Endothelial cell of umbilical vein (primary cell): ENCODE data around the gene ODAD4. TPM values are rescaled to one million over a fixed set of nuclear protein-coding genes. Genes with fewer than 3 reads are reported as not detected.

Experiments used
- BruUV-seq: library from RNA; stranded (reverse); fragments of 400-500 nt; replicated peaks from 2 replicates; lab custom pipeline; 2021; lab: Mats Ljungman, UMichigan
- CTCF ChIA-PET: fragments of 300-600, 350-600 bp; sonication (Branson Sonifier 250); formaldehyde crosslinking; loops from one replicate; lab custom pipeline; 2021; ENCODE audit warnings: antibody characterized with exemption, inconsistent platforms; lab: Charles Lee
- POLR2A ChIA-PET: fragments of 300-600, 350-600 bp; sonication (Branson Sonifier 250); formaldehyde crosslinking; loops from one replicate; lab custom pipeline; 2021; ENCODE audit warnings: antibody characterized with exemption, inconsistent platforms; lab: Charles Lee
- DNase-seq: peaks from one replicate; pipeline ENCODE4 v3.0.0-alpha.2; 2011; ENCODE audit warnings: low read depth, low spot score
- FAIRE-seq: peaks from 2 replicates; lab custom pipeline; 2011; peaks lifted over from hg19 to GRCh38; lab: Jason Lieb, UNC
- H2AFZ ChIP-seq: 2 replicates; pipeline ENCODE4 v1.6.0; 2012; ENCODE audit warnings: low read depth, low read length, control low read depth, inconsistent platforms
- H3K27ac ChIP-seq: 2 replicates; pipeline ENCODE4 v1.5.1; 2011; ENCODE audit warnings: low read depth, mild to moderate bottlenecking, control low read depth, low read length, moderate library complexity; ENCODE audit not compliant: insufficient read depth
- H3K27me3 ChIP-seq, 2 experiments: 2 replicates each; pipeline versions ENCODE4 v1.6.0 to v1.6.1; 2011; ENCODE audit warnings: low read length in 2 of 2, mixed read lengths in 1 of 2; ENCODE audit not compliant: control insufficient read depth in 2 of 2, insufficient read depth in 2 of 2
- H3K36me3 ChIP-seq, 2 experiments: 2 replicates in 1 of 2; 3 replicates in 1 of 2; pipeline ENCODE4 v1.5.1; 2011; ENCODE audit warnings: low read length in 2 of 2, mild to moderate bottlenecking in 1 of 2, moderate library complexity in 1 of 2; ENCODE audit not compliant: control insufficient read depth in 2 of 2, insufficient read depth in 2 of 2; ENCODE audit errors: extremely low read depth in 1 of 2
- H3K4me1 ChIP-seq: 3 replicates; pipeline ENCODE4 v1.5.1; 2011; ENCODE audit warnings: mild to moderate bottlenecking, low read length; ENCODE audit not compliant: control insufficient read depth, insufficient read depth; ENCODE audit errors: extremely low read depth
- H3K4me2 ChIP-seq: 2 replicates; pipeline ENCODE4 v1.6.1; 2011; ENCODE audit warnings: low read length, control low read depth, mixed read lengths; ENCODE audit not compliant: insufficient read depth
- H3K4me3 ChIP-seq, 3 experiments: fragments of 200-600 bp in 1 of 3; sonication (generic), shearing (Covaris generic) in 1 of 3; replicated peaks in 1 of 3; 2 replicates each; pipeline ENCODE4 v1.5.1; 2011 to 2016; ENCODE audit warnings: control low read depth in 3 of 3, low read length in 3 of 3, mild to moderate bottlenecking in 2 of 3, inconsistent platforms in 1 of 3, low read depth in 1 of 3, moderate library complexity in 1 of 3; ENCODE audit not compliant: insufficient read depth in 1 of 3
- H3K79me2 ChIP-seq: 2 replicates; pipeline ENCODE4 v1.6.0; 2012; ENCODE audit warnings: low read length, inconsistent platforms; ENCODE audit not compliant: control insufficient read depth, insufficient read depth
- H3K9ac ChIP-seq: replicated peaks from 2 replicates; pipeline ENCODE3; 2011; ENCODE audit warnings: low read length, control low read depth; ENCODE audit not compliant: insufficient read depth; ENCODE audit errors: extremely low read depth
- H3K9me1 ChIP-seq: replicated peaks from 3 replicates; pipeline ENCODE4 v1.6.0; 2011; ENCODE audit warnings: mild to moderate bottlenecking, low read length; ENCODE audit not compliant: control insufficient read depth, insufficient read depth; ENCODE audit errors: extremely low read depth
- H3K9me3 ChIP-seq: replicated peaks from 2 replicates; pipeline ENCODE4 v1.5.1; 2012; ENCODE audit warnings: low read length, inconsistent platforms; ENCODE audit not compliant: control insufficient read depth, insufficient read depth
- H4K20me1 ChIP-seq: replicated peaks from 2 replicates; pipeline ENCODE3; 2011; ENCODE audit warnings: mild to moderate bottlenecking, low read length; ENCODE audit not compliant: control insufficient read depth, insufficient read depth; ENCODE audit errors: extremely low read depth
- CTCF ChIP-seq, 2 donors: IDR thresholded peaks; 1 replicate in 1 of 2; 2 replicates in 1 of 2; pipeline ENCODE4 v1.5.1; 2011; ENCODE audit warnings: low read length in 2 of 2, mild to moderate bottlenecking in 2 of 2, moderate library complexity in 2 of 2, control low read depth in 1 of 2, inconsistent platforms in 1 of 2, low read depth in 1 of 2; ENCODE audit not compliant: insufficient read depth in 1 of 2; ENCODE audit errors: extremely low read depth in 1 of 2
- EZH2 ChIP-seq: IDR thresholded peaks from 2 replicates; pipeline ENCODE4 v1.6.1; 2012; ENCODE audit warnings: borderline replicate concordance, low read depth, mild to moderate bottlenecking, moderate library complexity, low read length, inconsistent platforms; ENCODE audit not compliant: severe bottlenecking
- FOS ChIP-seq: IDR thresholded peaks from 2 replicates; pipeline ENCODE4 v1.6.1; 2011; ENCODE audit warnings: mild to moderate bottlenecking, low read length, moderate library complexity, borderline replicate concordance; ENCODE audit not compliant: insufficient read depth
- GATA2 ChIP-seq: IDR thresholded peaks from 2 replicates; pipeline ENCODE4 v1.7.0; 2011; ENCODE audit warnings: low read depth, mild to moderate bottlenecking, moderate library complexity, mixed read lengths, low read length; ENCODE audit not compliant: insufficient read length, insufficient read depth
- JUN ChIP-seq: IDR thresholded peaks from 2 replicates; pipeline ENCODE4 v1.6.1; 2011; ENCODE audit warnings: borderline replicate concordance, low read depth; ENCODE audit not compliant: insufficient read length, insufficient read depth
- MAX ChIP-seq: IDR thresholded peaks from 2 replicates; pipeline ENCODE4 v1.6.1; 2011; ENCODE audit not compliant: insufficient read depth, insufficient read length
- MYC ChIP-seq: IDR thresholded peaks from one replicate; pipeline ENCODE4 v1.6.1; 2011; ENCODE audit warnings: mild to moderate bottlenecking, low read depth, low read length
- POLR2A ChIP-seq: IDR thresholded peaks from 2 replicates; pipeline ENCODE4 v1.6.1; 2012; ENCODE audit warnings: low read depth, mild to moderate bottlenecking, control low read depth, low read length
- POLR2AphosphoS5 ChIP-seq: IDR thresholded peaks from 2 replicates; pipeline ENCODE4 v1.6.1; 2012; ENCODE audit warnings: low read depth, mild to moderate bottlenecking, control low read depth, low read length, moderate library complexity; ENCODE audit not compliant: insufficient read depth
- dilution Hi-C: fragments of 300-500 bp; cut with MboI; formaldehyde crosslinking; loops from one replicate; pipeline ENCODE4 v1.15.0; 2019; ENCODE audit warnings: low sequenced_read_pairs; ENCODE audit not compliant: extremely low pct_ligation_motif_present
- intact Hi-C: fragments of 100-400 bp; cut with micrococcal nuclease; formaldehyde crosslinking; loops from one replicate; pipeline ENCODE4 v1.10.0; 2022
- polyA plus RNA-seq, 4 experiments: library from polyadenylated mRNA; depleted of rRNA in 3 of 4; stranded (reverse) in 3 of 4; unstranded in 1 of 4; fragments of >200 nt; gene quantifications; 2 replicates each; pipeline versions ENCODE4 v1.2.1 to v1.2.3, GENCODE V29; 2011 to 2012; ENCODE audit warnings: missing spikeins in 1 of 4
- total RNA-seq: library from RNA; stranded (reverse); gene quantifications from 2 replicates; pipeline ENCODE4 v1.2.3, GENCODE V29; 2021

Gene ODAD4
- total and polyA plus RNA-seq, 2 donors (not counting 3 experiments of a cell fraction or from before 2014, with no cell fraction given): 0.19 to 1.0 TPM

- no peaks in the 10 kb centered on the region for H3K9me3 ChIP-seq
- DNase-seq (no peak), FAIRE-seq (no peak)
- no peak for TF ChIP-seq CTCF (IDR thresholded peaks at IDR 0.05; ENCODE audit: extremely low read depth in 1 of 2, insufficient read depth in 1 of 2, low read depth in 1 of 2, low read length in 2 of 2)
- no peak for TF ChIP-seq MAX
- no peak for TF ChIP-seq POLR2A
- no peak for TF ChIP-seq POLR2AphosphoS5
- no peak for TF ChIP-seq EZH2
- no peak for TF ChIP-seq GATA2
- no peak for TF ChIP-seq JUN
- TF ChIP-seq MYC: no peak
- no peak for TF ChIP-seq FOS
- H3K9ac ChIP-seq: no peak overlapping the region
- CTCF ChIA-PET: interaction anchor here (3.4 kb wide), 1 partner anchor 65 kb away, joined by 9 read pairs; no protein-coding TSS in a partner anchor
- no peak overlapping the region for H3K4me2 ChIP-seq
- H2AFZ ChIP-seq: no peak overlapping the region
- no peak overlapping the region for H3K4me3 ChIP-seq
- dilution Hi-C loops: no loop called here
- H3K36me3 ChIP-seq: peaks cover 59 to 68% of the 10 kb centered on the region in 2 experiments
- TSS peak; percentile 4 for BruUV-seq
- no peaks in the 10 kb centered on the region for H3K27me3 ChIP-seq
- peaks cover 15% of the 10 kb centered on the region for H3K79me2 ChIP-seq
- H3K27ac ChIP-seq: no peak overlapping the region
- H3K4me1 ChIP-seq: no peaks in the 10 kb centered on the region
- POLR2A ChIA-PET: no interaction called here
- no peaks in the 10 kb centered on the region for H4K20me1 ChIP-seq
- no peaks in the 10 kb centered on the region for H3K9me1 ChIP-seq
- intact Hi-C loops: no loop called here
Measured at GRCh38 chr17:41894791-41895331, 35.6 kb upstream of the ODAD4 start.
